B cell (primary cell): Measurements from ENCODE around the gene NAXD. TPM values are rescaled to one million over a fixed set of nuclear protein-coding genes. Genes with fewer than 3 reads are reported as not detected.
"Not testable (repeated sequence)": the region's sequence is repeated elsewhere in the genome, so short reads cannot be mapped to it uniquely, and the experiment has no call there.

ENCODE experiments used
- ATAC-seq: fragments of 200-7000 bp; cut with Tn5 transposase; one replicate; pipeline ENCODE4 v1.10.0; 2021; ENCODE audit warnings: low read depth, mild to moderate bottlenecking, moderate number of reproducible peaks, moderate library complexity
- CTCF ChIA-PET: fragments of 350-600 bp; sonication (Branson Sonifier 250); formaldehyde crosslinking; loops from one replicate; lab custom pipeline; 2021; ENCODE audit warnings: antibody characterized with exemption, inconsistent platforms; lab: Charles Lee
- POLR2A ChIA-PET: fragments of 350-600 bp; sonication (Branson Sonifier 250); formaldehyde crosslinking; loops from one replicate; lab custom pipeline; 2021; ENCODE audit warnings: antibody characterized with exemption; lab: Charles Lee
- DNase-seq: peaks from one replicate; pipeline ENCODE4 v3.0.0; 2013
- H2AFZ ChIP-seq: 2 replicates; pipeline ENCODE4 v1.6.1; 2012; ENCODE audit warnings: mild to moderate bottlenecking, low read depth, low read length; ENCODE audit not compliant: insufficient read depth, poor library complexity, severe bottlenecking
- H3K27ac ChIP-seq, 2 donors: 1 replicate in 1 of 2; 2 replicates in 1 of 2; pipeline ENCODE4 v1.5.1; 2012 to 2013; ENCODE audit warnings: low read length in 2 of 2, mild to moderate bottlenecking in 2 of 2, moderate library complexity in 1 of 2
- H3K27me3 ChIP-seq, 4 experiments: fragments of 200-600 bp in 1 of 4; sonication (generic) in 1 of 4; replicated peaks in 1 of 4; 1 replicate in 2 of 4; 2 replicates in 2 of 4; pipeline versions ENCODE4 v1.6.1 to v1.7.0; 2013 to 2016; ENCODE audit warnings: low read length in 3 of 4, mild to moderate bottlenecking in 2 of 4, mixed read lengths in 1 of 4, moderate library complexity in 1 of 4; ENCODE audit not compliant: insufficient read depth in 4 of 4, control insufficient read depth in 3 of 4; ENCODE audit errors: control extremely low read depth in 1 of 4
- H3K36me3 ChIP-seq, 2 experiments: replicated peaks in 1 of 2; 1 replicate in 1 of 2; 2 replicates in 1 of 2; pipeline versions ENCODE4 v1.6.1 to v1.7.1; 2013; ENCODE audit warnings: low read length in 1 of 2; ENCODE audit not compliant: insufficient read depth in 2 of 2, control insufficient read depth in 1 of 2; ENCODE audit errors: control extremely low read depth in 1 of 2, extremely low read depth in 1 of 2
- H3K4me1 ChIP-seq, 2 donors: fragments of 200-600 bp in 1 of 2; sonication (generic) in 1 of 2; 1 replicate in 1 of 2; 2 replicates in 1 of 2; pipeline versions ENCODE4 v1.5.1 to v1.6.1; 2013 to 2017; ENCODE audit warnings: low read length in 2 of 2; ENCODE audit not compliant: control insufficient read depth in 2 of 2, insufficient read depth in 2 of 2
- H3K4me2 ChIP-seq: replicated peaks from 2 replicates; pipeline ENCODE3; 2012; ENCODE audit warnings: mild to moderate bottlenecking, low read depth, low read length; ENCODE audit not compliant: poor library complexity, severe bottlenecking
- H3K4me3 ChIP-seq, 5 experiments: fragments of 200-600 bp in 1 of 5; sonication (generic) in 1 of 5; 1 replicate in 3 of 5; 2 replicates in 2 of 5; pipeline versions ENCODE4 v1.5.1 to v1.7.0; 2011 to 2016; ENCODE audit warnings: low read length in 4 of 5, mild to moderate bottlenecking in 4 of 5, low read depth in 2 of 5, control low read depth in 1 of 5, moderate library complexity in 1 of 5; ENCODE audit not compliant: insufficient read depth in 1 of 5; ENCODE audit errors: control extremely low read depth in 1 of 5, extremely low read depth in 1 of 5
- H3K79me2 ChIP-seq: fragments of 200-600 bp; sonication (generic); one replicate; pipeline ENCODE4 v1.6.0; 2016; ENCODE audit warnings: low read length; ENCODE audit not compliant: control insufficient read depth, insufficient read depth
- H3K9ac ChIP-seq: fragments of 200-600 bp; sonication (generic); 2 replicates; pipeline ENCODE4 v1.6.1; 2017; ENCODE audit warnings: mild to moderate bottlenecking, low read length, moderate library complexity
- H3K9me3 ChIP-seq, 3 donors: one replicate each; pipeline versions ENCODE4 v1.6.1 to v1.7.1; 2013; ENCODE audit warnings: low read length in 2 of 3; ENCODE audit not compliant: control insufficient read depth in 2 of 3, insufficient read depth in 1 of 3; ENCODE audit errors: control extremely low read depth in 1 of 3
- H4K20me1 ChIP-seq: 2 replicates; pipeline ENCODE4 v1.6.0; 2012; ENCODE audit warnings: mild to moderate bottlenecking, low read length; ENCODE audit not compliant: insufficient read depth, control insufficient read depth, poor library complexity, severe bottlenecking
- H3K27ac Mint-ChIP-seq: one replicate; pipeline ENCODE4 v1.8.0; 2021; ENCODE audit warnings: mixed read lengths
- H3K27me3 Mint-ChIP-seq: one replicate; pipeline ENCODE4 v1.8.0; 2021; ENCODE audit warnings: mixed read lengths
- H3K4me1 Mint-ChIP-seq: one replicate; pipeline ENCODE4 v1.8.0; 2021; ENCODE audit warnings: mixed read lengths
- H3K4me3 Mint-ChIP-seq: one replicate; pipeline ENCODE4 v1.8.0; 2021; ENCODE audit warnings: mixed read lengths
- H3K9me3 Mint-ChIP-seq: one replicate; pipeline ENCODE4 v1.8.0; 2022; ENCODE audit warnings: mixed read lengths; ENCODE audit not compliant: insufficient read depth
- EZH2 ChIP-seq: IDR thresholded peaks from 2 replicates; pipeline ENCODE4 v1.6.1; 2012; ENCODE audit warnings: borderline replicate concordance, low read depth, mild to moderate bottlenecking, moderate library complexity, low read length; ENCODE audit not compliant: insufficient read depth, poor library complexity, severe bottlenecking
- WGBS: methylation state at CpG from one replicate; pipeline ENCODE4 v1.1.5; 2013; ENCODE audit warnings: missing lambda C conversion rate; ENCODE audit not compliant: insufficient coverage; 5-methylcytosine and 5-hydroxymethylcytosine counted together
- intact Hi-C: fragments of 100-400 bp; cut with micrococcal nuclease; formaldehyde crosslinking; loops from one replicate; pipeline ENCODE4 v1.10.0; 2022
- polyA plus RNA-seq: library from polyadenylated mRNA; depleted of rRNA; stranded (reverse); fragments of >200 nt; gene quantifications from 2 replicates; pipeline ENCODE4 v1.2.3, GENCODE V29; 2012
- total RNA-seq, 2 donors: library from RNA; stranded (reverse); fragments of 120-200 nt in 1 of 2; gene quantifications; 1 replicate in 1 of 2; 2 replicates in 1 of 2; pipeline versions ENCODE4 v1.2.3 to v1.2.4, GENCODE V29; 2013 to 2022
- TF ChIP-seq, protein P1 (sequence below): fragments of 200-600 bp; IDR thresholded peaks from one replicate; pipeline ENCODE4 v1.8.0; 2022; ENCODE audit warnings: antibody characterized with exemption, mild to moderate bottlenecking

NAXD gene
- total and polyA plus RNA-seq, 2 donors (not counting 1 experiment from before 2014, with no cell fraction given), result 28.4 to 33.3 TPM

DNA sequence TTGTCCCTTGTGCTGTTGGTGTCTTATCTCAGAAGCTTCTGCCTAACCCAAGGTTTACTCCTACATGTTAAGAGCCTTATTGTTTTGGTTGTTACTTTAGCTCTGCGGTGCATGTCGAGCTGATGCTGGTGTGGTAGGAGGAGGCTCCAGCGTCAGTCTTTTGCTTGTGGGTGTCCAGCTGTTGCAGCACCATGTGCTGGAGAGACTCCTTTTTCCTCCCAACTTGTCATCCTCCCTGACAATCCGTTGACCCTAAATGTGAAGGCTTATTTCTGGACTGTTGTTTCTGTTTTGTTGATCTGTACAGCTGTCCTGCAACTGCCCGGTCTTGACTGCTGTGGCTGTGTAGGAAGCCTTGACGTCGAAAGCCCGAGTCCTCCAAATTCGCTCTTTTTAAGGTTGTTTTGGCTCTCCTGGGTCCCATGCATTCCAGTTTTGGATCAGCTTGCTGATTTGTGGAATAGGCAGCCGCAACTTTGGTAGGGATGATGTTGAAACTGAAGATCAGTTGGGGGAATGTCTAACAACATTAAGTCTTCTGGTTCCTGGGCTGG, 15.3 kb downstream of the NAXD start:
- no peak overlapping the region for H3K27ac Mint-ChIP-seq
- no peaks in the 10 kb centered on the region for H3K9me3 Mint-ChIP-seq
- ATAC-seq (no peak), DNase-seq (no peak)
- 99% methylated on average over 7 of the region's 10 CpGs for WGBS
- Histone ChIP-seq H3K4me1 (no peaks in the 10 kb centered on the region), H3K9me3 (no peaks in the 10 kb centered on the region), H3K9ac (no peak overlapping the region), H3K4me3 (no peak overlapping the region), H2AFZ (no peak overlapping the region), H3K27ac (no peak overlapping the region), H4K20me1 (peaks cover 47% of the 10 kb centered on the region), H3K79me2 (peaks cover 54% of the 10 kb centered on the region), H3K4me2 (no peak overlapping the region), H3K36me3 (peaks cover 5 to 59% of the 10 kb centered on the region in 2 experiments), H3K27me3 (no peaks in the 10 kb centered on the region)
- ChIA-PET POLR2A (no interaction called here), CTCF (interaction anchor here (0.7 to 1.3 kb wide), 3 partner anchors 10 to 37 kb away, joined by 3 to 5 read pairs (median 3); no protein-coding TSS in a partner anchor)
- H3K4me3 Mint-ChIP-seq, result no peak overlapping the region
- H3K4me1 Mint-ChIP-seq, result peaks cover 1% of the 10 kb centered on the region
- H3K27me3 Mint-ChIP-seq, result no peaks in the 10 kb centered on the region
- TF ChIP-seq, protein P1, sequence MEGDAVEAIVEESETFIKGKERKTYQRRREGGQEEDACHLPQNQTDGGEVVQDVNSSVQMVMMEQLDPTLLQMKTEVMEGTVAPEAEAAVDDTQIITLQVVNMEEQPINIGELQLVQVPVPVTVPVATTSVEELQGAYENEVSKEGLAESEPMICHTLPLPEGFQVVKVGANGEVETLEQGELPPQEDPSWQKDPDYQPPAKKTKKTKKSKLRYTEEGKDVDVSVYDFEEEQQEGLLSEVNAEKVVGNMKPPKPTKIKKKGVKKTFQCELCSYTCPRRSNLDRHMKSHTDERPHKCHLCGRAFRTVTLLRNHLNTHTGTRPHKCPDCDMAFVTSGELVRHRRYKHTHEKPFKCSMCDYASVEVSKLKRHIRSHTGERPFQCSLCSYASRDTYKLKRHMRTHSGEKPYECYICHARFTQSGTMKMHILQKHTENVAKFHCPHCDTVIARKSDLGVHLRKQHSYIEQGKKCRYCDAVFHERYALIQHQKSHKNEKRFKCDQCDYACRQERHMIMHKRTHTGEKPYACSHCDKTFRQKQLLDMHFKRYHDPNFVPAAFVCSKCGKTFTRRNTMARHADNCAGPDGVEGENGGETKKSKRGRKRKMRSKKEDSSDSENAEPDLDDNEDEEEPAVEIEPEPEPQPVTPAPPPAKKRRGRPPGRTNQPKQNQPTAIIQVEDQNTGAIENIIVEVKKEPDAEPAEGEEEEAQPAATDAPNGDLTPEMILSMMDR, result no peak
- no peak for TF ChIP-seq EZH2
- intact Hi-C loops, result no loop called here

DNA sequence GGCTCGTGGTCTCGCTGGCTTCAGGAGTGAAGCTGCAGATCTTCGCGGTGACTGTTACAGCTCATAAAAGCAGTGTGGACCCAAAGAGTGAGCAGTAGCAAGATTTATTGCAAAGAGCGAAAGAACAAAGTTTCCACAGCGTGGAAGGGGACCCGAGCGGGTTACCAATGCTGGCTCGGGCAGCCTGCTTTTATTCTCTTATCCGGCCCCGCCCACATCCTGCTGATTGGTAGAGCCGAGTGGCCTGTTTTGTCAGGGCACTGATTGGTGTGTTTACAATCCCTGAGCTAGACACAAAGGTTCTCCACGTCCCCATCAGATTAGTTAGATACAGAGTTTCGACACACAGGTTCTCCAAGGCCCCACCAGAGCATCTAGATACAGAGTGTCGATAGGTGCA, 16.9 kb downstream of the NAXD start:
- H4K20me1 ChIP-seq, result peaks cover 43% of the 10 kb centered on the region
- H2AFZ ChIP-seq, H3K4me3 ChIP-seq, ATAC-seq, POLR2A ChIA-PET, H3K27me3 Mint-ChIP-seq, H3K4me3 Mint-ChIP-seq, H3K27ac Mint-ChIP-seq, H3K27me3 ChIP-seq, intact Hi-C loops, H3K4me2 ChIP-seq, DNase-seq, CTCF ChIA-PET, H3K9ac ChIP-seq, H3K4me1 ChIP-seq, H3K9me3 Mint-ChIP-seq, H3K9me3 ChIP-seq, H3K4me1 Mint-ChIP-seq, H3K27ac ChIP-seq: not testable (repeated sequence)
- peaks cover 45% of the 10 kb centered on the region for H3K79me2 ChIP-seq
- WGBS, result 92% methylated on average over 9 of the region's 15 CpGs
- H3K36me3 ChIP-seq, result peaks cover 5 to 68% of the 10 kb centered on the region in 2 experiments
